Cerebellar nuclear complex (tissue), 1 donor: ENCODE results near the gene GNG11.
"Not testable (repeated sequence)": the region's sequence is repeated elsewhere in the genome, so short reads cannot be mapped to it uniquely, and the experiment has no call there.

Source experiments
- DNase-seq, 2 experiments: peaks; one replicate each; lab custom pipeline; 2025; lab: John Stamatoyannopoulos, UW

The GNG11 gene

GRCh38 chr7:93911661-93912060, 9.9 kb upstream of the GNG11 start:
- not testable (repeated sequence) for DNase-seq

GRCh38 chr7:93913197-93913596, 8.3 kb upstream of the GNG11 start:
- DNase-seq, result no peak

- no peak for DNase-seq
Observed at GRCh38 chr7:93914581-93915066, 6.9 kb upstream of the GNG11 start.

DNA sequence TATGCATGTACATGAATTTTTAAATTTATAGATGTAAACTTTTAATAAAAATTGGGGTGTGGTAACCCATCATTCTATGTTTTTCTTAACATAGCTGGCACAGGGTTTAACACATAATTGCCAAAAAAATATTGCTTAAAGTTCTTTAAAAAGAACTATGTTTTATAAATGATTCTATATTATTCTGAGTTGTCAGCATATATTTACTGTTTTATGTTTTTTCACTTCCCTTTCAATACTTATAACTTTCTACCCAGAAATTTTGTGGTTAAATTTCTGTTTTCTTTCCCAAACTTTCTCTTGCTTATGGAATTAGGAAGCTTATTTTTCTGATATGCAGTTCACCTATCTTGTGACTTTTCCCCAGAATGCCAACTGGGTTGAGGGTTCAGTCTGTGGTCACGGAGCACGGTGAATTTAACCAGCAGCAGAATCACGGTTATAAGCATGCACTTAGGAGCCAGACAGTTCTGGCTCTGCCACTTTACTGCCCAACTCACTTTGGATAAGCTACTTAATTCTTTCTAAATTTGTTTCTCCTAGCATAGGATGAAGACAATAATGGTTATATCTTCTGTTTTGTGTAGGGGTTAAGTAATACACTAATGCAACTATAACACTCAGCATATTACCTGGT, 6.2 kb upstream of the GNG11 start:
- not testable (repeated sequence) for DNase-seq

GRCh38 chr7:93915888-93916287, 5.6 kb upstream of the GNG11 start:
- DNase-seq, result not testable (repeated sequence)

DNA sequence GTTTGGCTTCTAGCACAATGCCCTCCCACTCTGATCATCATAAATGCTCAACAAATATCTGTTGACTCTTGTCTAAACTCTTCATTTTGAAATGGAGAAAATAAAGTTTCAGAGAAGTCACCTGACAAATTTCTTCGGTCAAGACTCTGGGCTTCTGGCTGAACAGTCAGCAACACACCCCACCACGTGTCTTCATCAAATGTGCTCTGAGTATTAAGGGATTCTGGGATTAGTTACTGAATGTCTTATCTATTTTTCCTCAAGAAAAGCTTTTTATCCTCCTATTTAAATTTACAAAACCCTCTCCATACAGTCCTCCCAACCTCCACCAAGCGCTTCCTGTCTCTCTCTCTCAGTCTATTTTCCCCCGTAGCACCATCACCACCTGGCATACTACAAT, 5.2 kb upstream of the GNG11 start:
- not testable (repeated sequence) for DNase-seq

DNA sequence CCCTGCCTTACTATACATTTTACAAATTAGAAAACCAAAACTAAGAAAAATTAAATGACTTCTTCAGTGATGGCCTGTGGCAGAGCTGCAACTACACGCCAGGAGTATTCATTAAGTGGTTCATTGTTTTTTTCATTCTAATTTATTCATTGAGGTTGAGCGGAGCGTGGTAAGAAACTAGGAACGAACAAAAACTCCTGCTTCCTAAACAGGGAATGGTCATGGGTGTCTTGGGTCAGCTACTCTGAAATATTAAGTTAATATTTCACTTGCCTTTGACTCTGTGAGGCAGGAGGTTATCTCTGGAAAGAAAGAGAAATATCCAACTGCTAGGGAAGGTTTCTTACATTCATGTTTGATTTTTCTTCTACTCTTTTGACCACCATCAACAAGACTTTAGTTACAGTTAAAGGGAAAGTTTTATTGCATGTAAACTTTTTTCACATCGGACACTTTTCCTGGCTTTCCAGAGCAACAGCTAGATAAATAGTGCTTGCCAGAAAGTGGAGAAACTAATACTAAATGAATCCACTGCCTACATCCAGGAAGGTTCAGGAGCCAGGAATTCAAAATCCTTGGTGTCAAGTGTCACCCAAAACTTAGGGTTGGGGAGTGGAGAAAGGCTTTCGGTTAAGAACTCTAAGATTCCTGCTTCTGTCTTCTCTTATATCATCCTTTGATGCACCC, 896 bp upstream of the GNG11 start:
- DNase-seq, result no peak

- no peak for DNase-seq
Observed at GRCh38 chr7:93921186-93921585, 349 bp upstream of the GNG11 start.

DNA sequence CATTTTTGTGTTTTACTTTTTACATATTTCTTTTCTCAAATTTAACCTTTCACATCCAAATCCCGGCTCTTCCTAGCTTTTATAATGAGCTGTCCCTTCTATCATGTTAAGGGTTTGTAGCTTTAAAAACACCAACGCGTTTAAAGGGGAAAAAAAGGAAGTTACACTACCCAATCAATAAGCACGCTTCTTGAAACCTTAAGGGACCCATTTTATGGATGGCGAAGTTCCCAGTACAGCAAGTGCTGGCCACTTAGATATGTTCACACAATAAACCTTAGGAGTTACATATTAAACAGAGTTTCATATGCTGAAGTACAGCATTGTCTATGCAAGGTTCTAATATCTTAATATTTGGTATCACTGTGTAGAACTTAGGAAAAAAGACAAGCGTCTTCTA, 1.8 kb downstream of the GNG11 start:
- DNase-seq, result no peak

- no peak for DNase-seq
Observed at GRCh38 chr7:93923942-93924341, 2.4 kb downstream of the GNG11 start.

GRCh38 chr7:93926800-93927199, 5.3 kb downstream of the GNG11 start:
- DNase-seq, result no peak

DNA sequence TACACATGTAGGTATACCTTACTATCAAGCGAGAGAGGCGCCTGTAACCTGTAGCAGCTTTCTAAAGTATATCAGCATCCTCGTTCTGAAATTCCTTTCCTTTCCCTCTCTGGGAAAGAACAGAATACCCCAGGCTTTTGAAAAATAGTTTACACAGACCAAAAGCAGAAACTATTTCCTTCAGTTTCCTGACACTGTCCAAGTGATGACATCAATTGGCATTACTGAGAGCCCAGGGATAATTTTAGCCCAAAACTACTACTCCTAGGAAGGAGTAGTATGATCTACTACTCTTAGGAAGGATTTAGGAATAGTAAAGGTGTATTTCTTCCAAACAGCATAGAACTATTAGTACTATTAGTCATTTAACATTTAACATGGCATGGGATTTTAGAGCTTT, 6.0 kb downstream of the GNG11 start:
- DNase-seq, result no peak

GRCh38 chr7:93931655-93932054, 10.1 kb downstream of the GNG11 start:
- DNase-seq, result no peak

GRCh38 chr7:93933156-93933555, 11.6 kb downstream of the GNG11 start:
- no peak for DNase-seq

DNA sequence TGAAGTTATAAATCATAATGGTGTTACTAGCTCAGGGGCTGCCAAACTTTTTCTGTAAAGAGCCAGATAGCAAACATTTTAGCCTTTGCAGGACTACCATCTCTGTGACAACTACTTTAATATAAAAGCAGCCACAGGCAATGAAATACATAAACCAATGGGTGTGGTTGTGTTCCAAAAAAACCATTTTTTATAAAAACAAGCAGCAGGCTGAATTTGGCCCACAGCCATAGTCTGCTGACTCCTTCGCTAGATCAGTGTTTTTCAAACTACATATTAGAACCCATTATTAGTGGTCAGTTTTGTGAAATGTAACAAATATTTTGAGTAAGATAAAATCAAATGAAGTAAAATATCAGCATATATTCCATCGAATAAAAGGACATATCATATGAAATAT, 13.6 kb downstream of the GNG11 start:
- no peak for DNase-seq

GRCh38 chr7:93937818-93938217, 16.3 kb downstream of the GNG11 start:
- no peak for DNase-seq

DNA sequence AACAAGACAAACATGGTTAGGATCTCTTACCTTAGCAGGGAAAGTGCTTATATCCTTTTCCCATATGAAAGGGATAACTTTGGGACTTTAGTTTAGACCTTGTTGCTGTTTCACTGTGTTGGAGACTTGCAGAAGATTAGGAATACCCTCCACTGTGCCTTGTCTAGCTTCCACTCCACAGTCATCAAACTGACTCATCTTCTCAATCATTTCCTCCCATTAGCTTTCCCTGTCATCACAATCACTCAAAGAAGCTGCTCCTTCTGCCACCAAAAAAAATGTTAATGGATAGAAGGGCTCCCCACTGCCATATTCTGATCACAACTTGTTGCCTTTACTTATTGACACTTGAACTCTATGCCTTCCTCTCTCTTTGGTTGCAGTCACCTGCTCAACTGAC, 16.8 kb downstream of the GNG11 start:
- DNase-seq, result no peak

GRCh38 chr7:93941945-93942344, 20.4 kb downstream of the GNG11 start:
- no peak for DNase-seq

DNA sequence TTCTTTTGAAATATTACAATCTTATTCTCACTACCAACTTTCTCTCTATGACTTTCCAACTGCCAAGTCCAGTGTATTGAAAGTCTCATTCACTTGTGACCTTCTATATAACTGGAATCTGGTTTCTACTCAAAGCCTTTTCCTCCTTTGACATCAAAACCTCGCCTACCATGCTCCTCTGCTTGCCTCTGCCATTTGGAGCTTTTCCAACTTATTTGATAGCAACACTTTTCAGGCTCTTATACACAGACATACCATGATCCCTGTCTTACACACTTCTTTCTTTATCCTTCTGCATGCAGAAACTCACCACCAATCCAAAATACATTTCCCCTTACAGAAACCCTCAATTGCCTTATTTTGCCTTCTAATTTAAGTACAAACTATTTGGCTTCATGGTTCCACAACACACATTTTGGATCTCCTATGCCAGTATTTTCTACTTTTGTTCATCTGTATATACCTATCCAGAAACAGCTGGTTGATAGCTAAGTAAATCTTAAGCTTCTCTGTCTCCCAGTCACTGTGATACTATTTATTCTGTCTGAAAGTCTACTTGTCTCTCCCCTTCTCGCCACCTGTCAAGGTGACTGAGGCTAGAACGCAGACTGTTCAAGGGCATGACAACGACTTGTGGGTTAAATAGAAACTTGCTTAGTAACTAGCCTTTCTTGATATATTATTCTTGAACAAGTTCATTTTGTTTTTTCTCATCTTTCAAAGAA, 22.4 kb downstream of the GNG11 start:
- no peak for DNase-seq

DNA sequence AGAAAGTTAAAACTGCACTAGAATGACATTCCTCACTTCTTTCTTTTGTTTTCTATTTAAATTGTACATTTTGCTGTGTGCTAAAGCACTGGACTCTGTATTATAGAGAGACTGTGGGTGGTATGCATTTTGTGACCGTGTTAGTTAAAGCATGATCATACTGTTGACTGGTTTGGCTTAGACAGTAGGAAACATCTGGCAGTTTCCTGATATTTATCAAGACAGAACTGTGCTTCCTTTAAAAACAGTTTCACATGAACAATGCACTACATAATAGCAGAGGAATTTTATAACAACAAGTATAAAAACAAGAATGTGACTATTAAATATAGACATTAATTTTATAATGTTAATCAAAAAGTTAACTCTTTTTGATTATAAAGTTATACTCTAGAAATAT, 23.1 kb downstream of the GNG11 start:
- DNase-seq, result no peak

GRCh38 chr7:93945083-93945482, 23.5 kb downstream of the GNG11 start:
- no peak for DNase-seq

- DNase-seq, result no peak
Observed at GRCh38 chr7:93945756-93946535, 24.4 kb downstream of the GNG11 start.
